Stimulated activated naive CD8-positive, alpha-beta T cell treated with anti-CD3 and anti-CD28 coated beads, Interleukin-15, amount 100 ng/mL, for 72 hours (primary cell): ENCODE results near the gene MXI1.

Experiments
- ATAC-seq: fragments of 150-1000 bp; cut with Tn5 transposase; 2 replicates; pipeline ENCODE4 v1.10.0; 2021; ENCODE audit warnings: mild to moderate bottlenecking, moderate library complexity
- DNase-seq, 2 donors: peaks; one replicate each; pipeline ENCODE4 v3.0.0; 2021 to 2022
- H3K27ac Mint-ChIP-seq, 2 donors: one replicate each; pipeline ENCODE4 v1.8.0; 2022; ENCODE audit warnings: mild to moderate bottlenecking in 2 of 2, mixed read lengths in 2 of 2, moderate library complexity in 2 of 2
- H3K27me3 Mint-ChIP-seq: one replicate; pipeline ENCODE4 v1.8.0; 2022; ENCODE audit warnings: mixed read lengths
- H3K4me1 Mint-ChIP-seq: one replicate; pipeline ENCODE4 v1.8.0; 2022; ENCODE audit warnings: mild to moderate bottlenecking, mixed read lengths
- H3K4me3 Mint-ChIP-seq, 2 donors: one replicate each; pipeline ENCODE4 v1.8.0; 2022; ENCODE audit warnings: mild to moderate bottlenecking in 2 of 2, mixed read lengths in 2 of 2, moderate library complexity in 1 of 2
- H3K9me3 Mint-ChIP-seq, 2 donors: one replicate each; pipeline ENCODE4 v1.8.0; 2022; ENCODE audit warnings: mixed read lengths in 2 of 2

Gene MXI1

DNA sequence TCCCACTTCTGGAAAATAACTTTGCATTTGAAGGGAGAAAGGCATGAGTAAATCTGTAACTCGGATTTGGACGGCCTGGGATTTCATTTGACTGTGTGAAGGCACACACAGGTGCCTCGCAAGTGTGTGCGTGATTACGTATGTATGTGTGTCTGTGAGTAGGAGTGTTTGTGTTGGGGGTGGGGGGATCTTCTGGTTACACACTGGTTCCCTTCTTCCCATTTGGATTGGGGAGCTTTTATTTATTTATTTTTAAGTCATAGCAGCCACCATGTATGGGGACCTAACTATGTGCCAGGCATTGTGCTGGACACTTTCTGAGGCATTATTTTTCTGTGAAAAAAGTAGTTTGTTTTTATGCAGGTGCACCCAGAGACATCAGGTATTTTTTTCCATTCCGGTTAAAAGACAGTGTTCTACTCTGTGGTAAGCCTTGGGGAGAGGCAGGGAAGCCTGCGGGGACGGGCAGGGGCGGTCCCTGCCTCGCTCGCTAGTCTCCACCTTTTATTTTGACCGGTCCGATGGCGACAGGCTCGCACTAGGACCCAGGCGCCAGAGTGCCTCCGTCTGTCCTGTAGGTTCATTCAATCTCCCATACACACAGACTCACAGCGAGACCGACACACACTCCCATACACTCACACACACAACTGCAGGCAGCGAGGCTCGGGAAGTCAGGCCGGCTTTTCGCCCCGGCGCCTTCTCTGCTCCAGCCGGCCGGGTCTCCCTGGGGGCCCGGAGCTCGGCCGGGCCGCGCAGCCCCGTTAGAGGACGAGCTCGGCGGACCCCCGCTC is at the start of gene MXI1:
Gene MXI1 (plus strand): TSS at position 595 of the 794 bp plus-strand sequence. CDS start 204 bp downstream, outside the sequence.
- Mint-ChIP-seq H3K4me3 (peak within 1 kb of the TSS; percentile 86 to 94), H3K9me3 (no peaks in the 10 kb centered on the region), H3K4me1 (peaks cover 32% of the 10 kb centered on the region), H3K27me3 (peaks cover 50% of the 10 kb centered on the region), H3K27ac (peak within 1 kb of the TSS; percentile 23 to 88)
- ATAC-seq: peak; percentile 68
- peak; percentile 58 to 60 for DNase-seq

GRCh38 chr10:110158051-110159005 is 49.1 kb upstream of the MXI1 start:
- Mint-ChIP-seq H3K27ac (no peak overlapping the region), H3K4me3 (no peak overlapping the region), H3K9me3 (no peaks in the 10 kb centered on the region), H3K4me1 (peaks cover 23% of the 10 kb centered on the region), H3K27me3 (peaks cover 95% of the 10 kb centered on the region)
- DNase-seq (no peak), ATAC-seq (no peak)

DNA sequence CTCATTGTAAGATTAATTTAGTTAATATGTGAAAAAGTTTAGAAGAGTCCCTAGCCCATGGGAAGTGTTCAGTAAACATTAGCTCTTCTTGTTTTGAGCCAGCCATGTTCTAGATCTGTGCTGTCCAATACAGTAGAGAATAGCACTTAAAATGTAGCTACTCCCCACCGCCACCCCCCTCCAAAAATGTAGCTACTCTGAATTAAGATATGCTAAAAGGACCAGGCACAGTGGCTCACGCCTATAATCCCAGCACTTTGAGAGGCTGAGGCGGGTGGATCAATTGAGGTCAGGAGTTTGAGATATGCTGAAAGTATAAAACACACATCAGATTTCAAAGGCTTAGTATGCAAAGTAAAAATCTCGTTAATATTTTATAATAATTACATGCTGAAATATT is 47.3 kb upstream of the MXI1 start:
- no peak overlapping the region for H3K4me3 Mint-ChIP-seq
- peaks cover 23% of the 10 kb centered on the region for H3K4me1 Mint-ChIP-seq
- H3K9me3 Mint-ChIP-seq: no peaks in the 10 kb centered on the region

DNA sequence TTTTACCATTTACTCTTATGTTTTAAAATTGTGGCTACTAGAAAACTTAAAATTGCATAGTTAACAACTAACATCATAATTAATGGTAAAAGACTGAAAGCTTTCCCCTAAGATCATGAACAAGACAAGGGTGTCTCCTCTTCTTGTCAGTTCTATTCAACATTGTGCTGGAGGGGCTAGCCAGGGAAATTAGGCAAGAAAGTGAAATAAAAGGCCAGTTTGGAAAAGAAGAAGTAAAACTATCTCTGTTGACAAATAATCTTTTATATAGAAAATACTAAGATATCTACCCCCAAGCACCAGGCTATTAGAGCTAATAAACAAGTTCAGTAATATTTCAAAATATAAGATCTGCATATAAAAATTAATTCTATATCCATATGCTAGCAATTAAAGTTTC is 46.9 kb upstream of the MXI1 start:
- no peak for DNase-seq
- H3K27me3 Mint-ChIP-seq: peaks cover 95% of the 10 kb centered on the region

More for the DNA sequence above, 47.3 kb upstream of the MXI1 start:
- ATAC-seq: no peak
- H3K27ac Mint-ChIP-seq: no peak overlapping the region
- no peak for DNase-seq
- H3K27me3 Mint-ChIP-seq: peaks cover 95% of the 10 kb centered on the region

DNA sequence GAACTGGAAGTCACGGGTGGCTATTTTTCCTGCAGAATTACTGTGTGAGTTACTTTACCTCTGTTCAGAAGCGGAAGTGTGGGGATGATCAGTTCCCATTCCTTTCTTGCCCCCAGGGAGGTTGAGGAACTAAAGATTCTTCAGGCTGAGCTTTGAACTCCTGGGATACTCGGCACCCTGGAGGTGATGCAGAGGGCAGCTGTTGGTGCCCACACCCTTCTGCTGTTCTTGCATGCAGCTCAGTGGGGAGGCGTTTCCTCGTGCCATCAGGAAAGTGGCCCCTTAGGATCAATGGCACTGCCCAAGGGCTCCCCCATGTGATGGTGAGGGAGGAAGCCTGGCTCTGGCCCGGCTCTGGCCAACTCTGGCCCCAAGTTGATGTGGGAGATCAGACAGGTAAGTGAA is 44.7 kb upstream of the MXI1 start:
- no peaks in the 10 kb centered on the region for H3K9me3 Mint-ChIP-seq

More for the DNA sequence above, 46.9 kb upstream of the MXI1 start:
- peaks cover 23% of the 10 kb centered on the region for H3K4me1 Mint-ChIP-seq
- H3K9me3 Mint-ChIP-seq: no peaks in the 10 kb centered on the region
- ATAC-seq: no peak
- no peak overlapping the region for H3K4me3 Mint-ChIP-seq
- no peak overlapping the region for H3K27ac Mint-ChIP-seq

DNA sequence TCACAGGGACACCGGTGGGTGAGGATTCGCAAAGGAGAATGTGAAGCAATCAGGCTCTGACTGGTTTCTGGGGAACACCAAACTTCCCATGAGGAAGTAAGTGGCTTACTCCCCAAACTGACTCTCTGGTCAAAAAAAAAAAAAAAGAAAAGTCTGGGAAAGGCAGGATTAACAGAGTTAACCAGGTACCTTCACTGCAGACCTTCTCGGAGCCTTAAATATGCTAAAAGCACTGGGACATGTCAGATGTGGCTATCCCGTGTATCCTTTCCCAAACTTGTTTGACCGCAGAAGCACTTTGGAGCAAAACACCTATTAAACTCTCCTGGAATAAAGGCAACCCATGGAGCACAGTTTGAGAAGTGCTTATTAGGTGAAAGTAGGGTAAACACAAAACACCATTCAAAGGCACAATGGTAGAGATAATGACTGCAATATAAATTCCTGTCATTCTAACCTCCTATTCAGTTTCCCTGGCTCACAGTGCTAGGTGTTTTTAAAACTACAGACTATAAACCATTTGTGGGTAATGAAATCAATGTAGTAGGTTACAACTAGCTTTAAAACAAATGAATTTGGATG is 44.1 kb upstream of the MXI1 start:
- Mint-ChIP-seq H3K27ac (no peak overlapping the region), H3K9me3 (no peaks in the 10 kb centered on the region), H3K4me1 (peaks cover 6% of the 10 kb centered on the region), H3K27me3 (peaks cover 94% of the 10 kb centered on the region), H3K4me3 (no peak overlapping the region)
- DNase-seq: no peak
- no peak for ATAC-seq

More for the DNA sequence above, 44.7 kb upstream of the MXI1 start:
- DNase-seq: no peak
- ATAC-seq: no peak
- no peak overlapping the region for H3K4me3 Mint-ChIP-seq
- H3K27ac Mint-ChIP-seq: no peak overlapping the region
- H3K27me3 Mint-ChIP-seq: peaks cover 94% of the 10 kb centered on the region
- H3K4me1 Mint-ChIP-seq: peaks cover 6% of the 10 kb centered on the region

DNA sequence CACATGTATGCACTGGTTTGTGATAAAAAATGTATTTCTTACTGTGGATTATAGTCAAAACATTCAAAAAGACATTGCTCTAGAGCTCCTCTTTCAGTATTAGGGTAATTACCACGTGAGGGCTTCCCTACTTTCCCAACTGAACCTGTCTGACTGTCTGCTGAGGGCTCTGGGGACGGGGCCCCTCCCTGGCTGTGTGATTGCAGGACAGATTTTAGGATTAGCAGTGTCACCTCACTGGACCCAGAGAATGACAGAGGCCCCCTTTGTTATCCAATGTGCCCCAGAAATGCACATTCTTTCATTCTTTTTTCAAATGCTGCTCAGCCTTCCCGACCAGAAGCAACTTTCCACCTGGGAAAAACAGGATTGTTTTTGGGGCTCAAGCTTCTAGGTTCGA is 43.6 kb upstream of the MXI1 start:
- Mint-ChIP-seq H3K27ac (no peak overlapping the region), H3K27me3 (peaks cover 94% of the 10 kb centered on the region), H3K4me1 (peaks cover 12% of the 10 kb centered on the region), H3K9me3 (no peaks in the 10 kb centered on the region), H3K4me3 (no peak overlapping the region)
- ATAC-seq: no peak
- no peak for DNase-seq

DNA sequence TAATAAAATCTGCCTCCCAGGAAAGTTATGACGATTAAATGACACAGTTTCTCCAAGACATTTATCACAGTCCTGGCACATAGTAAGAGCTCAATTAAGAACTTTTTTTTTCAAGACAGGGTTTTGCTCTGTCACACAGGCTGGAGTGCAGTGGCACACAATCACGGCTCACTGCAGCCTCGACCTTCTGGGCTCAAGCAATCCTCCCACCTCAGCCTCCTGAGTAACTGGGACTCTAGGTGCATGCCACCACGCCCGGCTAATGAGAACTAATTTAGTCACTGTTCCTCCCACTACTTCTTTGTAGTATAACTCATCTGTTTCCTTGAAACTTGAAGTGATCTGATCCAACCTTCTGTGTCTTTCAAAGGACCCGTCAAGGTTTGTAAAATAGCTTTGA is 42.2 kb upstream of the MXI1 start:
- Mint-ChIP-seq H3K4me3 (no peak overlapping the region), H3K4me1 (peaks cover 24% of the 10 kb centered on the region), H3K9me3 (no peaks in the 10 kb centered on the region), H3K27me3 (peaks cover 95% of the 10 kb centered on the region), H3K27ac (no peak overlapping the region)
- DNase-seq (no peak), ATAC-seq (no peak)

DNA sequence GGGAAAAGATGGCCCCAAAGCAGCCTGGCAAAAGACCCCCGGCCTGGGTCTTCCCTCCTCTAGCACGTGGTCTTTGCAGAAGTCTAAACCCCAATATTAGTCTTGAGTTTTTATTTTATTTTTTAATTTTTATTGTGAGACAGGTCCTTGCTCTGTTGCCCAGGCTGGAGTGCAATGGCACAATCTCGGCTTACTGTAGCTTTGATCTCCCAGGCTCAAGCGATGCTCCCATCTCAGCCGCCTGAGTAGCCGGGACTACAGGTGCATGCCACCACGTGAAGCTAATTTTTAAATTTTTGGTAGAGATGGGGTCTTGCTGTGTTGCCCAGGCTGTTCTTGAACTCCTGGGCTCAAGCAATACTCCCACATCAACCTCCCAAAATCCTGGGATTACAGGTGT is 40.3 kb upstream of the MXI1 start:
- ATAC-seq (no peak), DNase-seq (no peak)
- Mint-ChIP-seq H3K4me3 (no peak overlapping the region), H3K9me3 (no peaks in the 10 kb centered on the region), H3K4me1 (peaks cover 24% of the 10 kb centered on the region), H3K27me3 (peaks cover 99% of the 10 kb centered on the region), H3K27ac (no peak overlapping the region)

DNA sequence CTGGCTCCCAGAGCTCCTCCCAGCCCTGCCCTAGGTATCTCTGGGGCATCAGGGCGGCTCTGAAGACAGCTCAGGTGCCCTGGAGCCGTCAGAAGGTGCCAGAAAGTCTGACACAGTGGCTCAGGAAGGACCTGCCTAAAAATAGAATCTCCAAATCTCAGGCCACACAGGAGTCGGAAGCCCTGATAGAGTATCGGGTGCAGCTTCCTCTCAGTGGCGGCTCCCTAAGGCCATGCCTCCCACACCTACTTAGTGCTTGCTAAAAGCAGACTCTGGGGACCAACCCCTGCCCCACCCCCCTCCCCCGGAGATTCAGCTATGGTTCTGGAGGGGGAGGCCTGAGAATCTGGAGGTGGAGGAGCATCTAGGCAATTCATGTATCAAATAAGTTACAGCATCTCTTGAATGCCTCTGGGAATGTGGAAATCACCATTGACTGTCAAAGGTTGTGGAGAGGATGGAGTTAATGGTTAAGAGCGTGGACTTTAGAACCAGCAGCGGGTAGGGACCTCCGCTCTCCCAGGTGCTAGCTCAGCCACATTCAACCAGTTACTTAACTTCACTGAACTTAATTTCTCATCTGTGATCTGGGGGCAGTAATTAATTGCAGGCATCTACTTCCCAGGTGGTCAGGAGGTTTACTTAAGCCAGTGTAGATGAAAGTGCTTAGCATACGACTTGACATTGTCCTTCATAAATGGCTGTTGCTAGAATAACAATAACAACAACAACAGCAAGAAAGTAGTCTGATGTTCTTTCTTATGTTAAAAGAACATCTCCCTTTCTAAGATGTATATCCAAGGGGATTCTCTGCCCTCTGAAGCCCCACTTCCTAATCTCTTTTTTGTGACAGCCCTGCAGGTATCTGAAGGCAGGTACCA is 38.6 kb upstream of the MXI1 start:
- no peak for DNase-seq
- Mint-ChIP-seq H3K4me1 (peaks cover 24% of the 10 kb centered on the region), H3K27me3 (peaks cover 99% of the 10 kb centered on the region), H3K9me3 (no peaks in the 10 kb centered on the region), H3K4me3 (peak overlapping the region; percentile 24 to 45), H3K27ac (no peak overlapping the region)
- peak; percentile 72 for ATAC-seq

GRCh38 chr10:110169586-110169985 is 37.8 kb upstream of the MXI1 start:
- no peak overlapping the region for H3K27ac Mint-ChIP-seq
- ATAC-seq: no peak
- no peak overlapping the region for H3K4me3 Mint-ChIP-seq
- no peak for DNase-seq
- peaks cover 24% of the 10 kb centered on the region for H3K4me1 Mint-ChIP-seq
- H3K9me3 Mint-ChIP-seq: no peaks in the 10 kb centered on the region
- peaks cover 99% of the 10 kb centered on the region for H3K27me3 Mint-ChIP-seq

GRCh38 chr10:110170142-110170971 is 37.0 kb upstream of the MXI1 start:
- Mint-ChIP-seq H3K27me3 (peaks cover 99% of the 10 kb centered on the region), H3K9me3 (no peaks in the 10 kb centered on the region), H3K4me1 (peaks cover 24% of the 10 kb centered on the region), H3K27ac (peak overlapping the region in 1 of 2 donors; percentile 23), H3K4me3 (no peak overlapping the region)
- ATAC-seq: no peak
- no peak for DNase-seq

GRCh38 chr10:110171032-110171431 is 36.4 kb upstream of the MXI1 start:
- H3K27me3 Mint-ChIP-seq: peaks cover 99% of the 10 kb centered on the region
- DNase-seq (no peak), ATAC-seq (no peak)
- no peak overlapping the region for H3K4me3 Mint-ChIP-seq
- H3K4me1 Mint-ChIP-seq: peaks cover 24% of the 10 kb centered on the region
- H3K27ac Mint-ChIP-seq: no peak overlapping the region
- no peaks in the 10 kb centered on the region for H3K9me3 Mint-ChIP-seq

DNA sequence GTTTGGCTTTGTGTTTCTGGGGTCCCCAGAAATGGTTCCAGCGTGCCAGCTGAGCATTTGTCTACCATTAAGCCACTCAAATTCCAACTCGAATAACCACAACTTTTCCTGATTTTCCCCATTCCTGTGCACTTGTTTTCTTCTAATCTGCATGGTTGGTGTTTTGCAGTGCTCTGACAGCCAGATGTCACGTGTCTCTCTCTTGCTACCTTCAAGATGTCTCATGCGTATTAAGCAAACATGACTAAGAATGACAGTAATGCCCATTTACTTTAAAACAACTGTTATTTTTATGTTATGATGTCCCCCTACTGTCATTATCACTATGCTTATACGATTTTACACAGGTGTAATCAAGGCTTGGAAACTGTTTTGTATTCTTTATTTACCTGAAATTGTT is 35.2 kb upstream of the MXI1 start:
- peaks cover 29% of the 10 kb centered on the region for H3K4me1 Mint-ChIP-seq
- ATAC-seq (no peak), DNase-seq (no peak)
- H3K27me3 Mint-ChIP-seq: peaks cover 98% of the 10 kb centered on the region
- H3K27ac Mint-ChIP-seq: no peak overlapping the region
- no peak overlapping the region for H3K4me3 Mint-ChIP-seq
- H3K9me3 Mint-ChIP-seq: no peaks in the 10 kb centered on the region
